ENCODE results near the gene ABCC5.

DNA sequence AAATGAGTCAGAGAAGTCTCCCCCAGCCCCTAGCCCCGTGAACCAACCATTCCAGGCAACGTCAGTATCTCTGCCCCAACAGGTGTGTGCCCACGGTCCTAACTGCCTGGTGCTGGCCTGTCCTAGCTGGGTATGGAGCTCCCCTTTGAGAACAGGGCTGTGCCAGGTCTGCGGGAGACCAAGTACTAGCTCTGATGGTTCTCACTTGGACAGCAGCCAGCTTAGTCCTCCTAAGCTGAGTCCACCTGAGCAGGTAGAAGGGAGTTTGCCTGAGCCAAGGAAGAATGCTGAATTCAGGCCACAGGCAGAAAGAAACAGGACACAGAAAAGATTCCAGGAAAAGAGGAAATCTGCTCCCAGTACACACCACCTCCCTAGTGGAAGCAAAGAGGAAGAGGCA lies 99.9 kb downstream of the ABCC5 start:
- TF ChIP-seq, protein P1, sequence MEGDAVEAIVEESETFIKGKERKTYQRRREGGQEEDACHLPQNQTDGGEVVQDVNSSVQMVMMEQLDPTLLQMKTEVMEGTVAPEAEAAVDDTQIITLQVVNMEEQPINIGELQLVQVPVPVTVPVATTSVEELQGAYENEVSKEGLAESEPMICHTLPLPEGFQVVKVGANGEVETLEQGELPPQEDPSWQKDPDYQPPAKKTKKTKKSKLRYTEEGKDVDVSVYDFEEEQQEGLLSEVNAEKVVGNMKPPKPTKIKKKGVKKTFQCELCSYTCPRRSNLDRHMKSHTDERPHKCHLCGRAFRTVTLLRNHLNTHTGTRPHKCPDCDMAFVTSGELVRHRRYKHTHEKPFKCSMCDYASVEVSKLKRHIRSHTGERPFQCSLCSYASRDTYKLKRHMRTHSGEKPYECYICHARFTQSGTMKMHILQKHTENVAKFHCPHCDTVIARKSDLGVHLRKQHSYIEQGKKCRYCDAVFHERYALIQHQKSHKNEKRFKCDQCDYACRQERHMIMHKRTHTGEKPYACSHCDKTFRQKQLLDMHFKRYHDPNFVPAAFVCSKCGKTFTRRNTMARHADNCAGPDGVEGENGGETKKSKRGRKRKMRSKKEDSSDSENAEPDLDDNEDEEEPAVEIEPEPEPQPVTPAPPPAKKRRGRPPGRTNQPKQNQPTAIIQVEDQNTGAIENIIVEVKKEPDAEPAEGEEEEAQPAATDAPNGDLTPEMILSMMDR (conservative IDR thresholded peaks at IDR 0.05; ENCODE audit: low read length) = no peak
- no peak for TF ChIP-seq EZH2phosphoT487 (IDR thresholded peaks at IDR 0.05; ENCODE audit: borderline replicate concordance)

Data from Loucy (cell line).